CD8-positive, alpha-beta memory T cell (primary cell): ENCODE data around the gene NET1. TPM values are rescaled to one million over a fixed set of nuclear protein-coding genes. Genes with fewer than 3 reads are reported as not detected.

Experiments
- CTCF ChIA-PET: fragments of 350-600 bp; sonication (Branson Sonifier 250); formaldehyde crosslinking; loops from one replicate; lab custom pipeline; 2021; ENCODE audit warnings: antibody characterized with exemption; lab: Charles Lee
- POLR2A ChIA-PET: fragments of 350-600 bp; sonication (Branson Sonifier 250); formaldehyde crosslinking; loops from one replicate; lab custom pipeline; 2021; ENCODE audit warnings: antibody characterized with exemption; lab: Charles Lee
- DNase-seq, 5 donors: peaks; one replicate each; pipeline versions ENCODE4 v3.0.0 to v3.0.0-alpha.2; 2020 to 2022; ENCODE audit warnings: mixed read lengths in 1 of 5
- H3K27ac ChIP-seq: one replicate; pipeline ENCODE4 v1.7.0; 2013; ENCODE audit warnings: low read depth, mild to moderate bottlenecking, low read length, moderate library complexity
- H3K27me3 ChIP-seq: 2 replicates; pipeline ENCODE4 v1.7.0; 2013; ENCODE audit warnings: low read length, mild to moderate bottlenecking; ENCODE audit not compliant: insufficient read depth, poor library complexity, severe bottlenecking
- H3K36me3 ChIP-seq: 2 replicates; pipeline ENCODE4 v1.7.0; 2013; ENCODE audit warnings: mild to moderate bottlenecking, low read length, moderate library complexity; ENCODE audit not compliant: insufficient read depth
- H3K4me1 ChIP-seq: 2 replicates; pipeline ENCODE4 v1.7.0; 2013; ENCODE audit warnings: mild to moderate bottlenecking, low read length, moderate library complexity; ENCODE audit not compliant: insufficient read depth
- H3K4me3 ChIP-seq: 2 replicates; pipeline ENCODE4 v1.7.0; 2013; ENCODE audit warnings: mild to moderate bottlenecking, low read length
- H3K9me3 ChIP-seq: 2 replicates; pipeline ENCODE4 v1.7.0; 2013; ENCODE audit warnings: mild to moderate bottlenecking, low read length
- H3K27ac Mint-ChIP-seq, 8 donors: one replicate each; pipeline ENCODE4 v1.8.0; 2020 to 2021; ENCODE audit warnings: mixed read lengths in 8 of 8, mild to moderate bottlenecking in 6 of 8, inconsistent platforms in 3 of 8, moderate library complexity in 3 of 8
- H3K27me3 Mint-ChIP-seq, 2 donors: one replicate each; pipeline ENCODE4 v1.8.0; 2020 to 2021; ENCODE audit warnings: mixed read lengths in 2 of 2, mild to moderate bottlenecking in 1 of 2, moderate library complexity in 1 of 2
- H3K36me3 Mint-ChIP-seq, 3 donors: one replicate each; pipeline ENCODE4 v1.8.0; 2020 to 2021; ENCODE audit warnings: mixed read lengths in 3 of 3, inconsistent platforms in 1 of 3, mild to moderate bottlenecking in 1 of 3
- H3K4me1 Mint-ChIP-seq, 3 donors: one replicate each; pipeline ENCODE4 v1.8.0; 2020 to 2021; ENCODE audit warnings: mixed read lengths in 3 of 3, inconsistent platforms in 1 of 3, mild to moderate bottlenecking in 1 of 3
- H3K4me3 Mint-ChIP-seq, 7 donors: one replicate each; pipeline ENCODE4 v1.8.0; 2020 to 2021; ENCODE audit warnings: mixed read lengths in 7 of 7, mild to moderate bottlenecking in 6 of 7, moderate library complexity in 4 of 7, inconsistent platforms in 2 of 7
- H3K9me3 Mint-ChIP-seq, 5 donors: one replicate each; pipeline ENCODE4 v1.8.0; 2020 to 2022; ENCODE audit warnings: mixed read lengths in 5 of 5, mild to moderate bottlenecking in 3 of 5, moderate library complexity in 2 of 5, inconsistent platforms in 1 of 5
- polyA plus RNA-seq: library from polyadenylated mRNA; unstranded; fragments of 300-500 nt; fragmentation: Illumina TruSeq; gene quantifications from one replicate; pipeline ENCODE4 v1.2.3, GENCODE V29; 2021
- total RNA-seq, 2 experiments: library from RNA; stranded (reverse); gene quantifications; one replicate each; pipeline ENCODE4 v1.2.3, GENCODE V29; 2021

Gene NET1
- total and polyA plus RNA-seq, 3 experiments from 2014 or later: 1.8 to 21.5 (median 20.4) TPM

DNA sequence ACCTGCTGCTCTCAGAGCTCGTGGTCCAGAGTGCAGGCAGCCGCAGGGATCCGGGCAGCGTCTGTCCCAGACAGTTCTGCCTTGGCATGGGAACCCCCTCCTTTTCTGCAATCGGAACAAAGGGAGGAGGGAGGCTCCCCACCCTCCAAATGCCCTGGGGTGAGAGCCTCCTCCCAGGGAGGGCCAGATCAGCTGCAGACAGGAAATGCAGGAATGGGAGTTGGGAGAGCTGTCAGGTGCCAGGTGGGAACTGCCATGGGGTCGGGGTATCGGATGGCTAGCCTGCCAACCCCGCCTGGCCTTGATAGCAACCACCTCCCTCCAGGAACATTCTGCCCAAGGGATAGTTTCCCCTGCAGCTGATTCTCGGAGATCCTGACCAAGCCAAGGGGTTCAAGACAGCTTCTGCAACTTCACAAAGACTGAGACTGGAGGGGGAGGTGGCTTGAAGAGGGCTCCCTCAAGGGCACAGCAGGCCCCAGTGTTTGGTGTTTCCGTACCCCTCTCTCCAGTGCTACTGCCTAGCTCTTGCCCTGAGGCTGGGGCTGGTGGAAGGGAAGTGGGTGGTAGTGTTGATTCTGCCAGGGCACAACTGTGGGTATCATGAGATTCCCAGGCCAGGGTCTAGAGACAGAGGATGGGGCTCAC lies 87.3 kb downstream of the NET1 start, which contains the start of gene CALML5:
TSS of gene CALML5 (minus strand) at position 78 of the 648 bp plus-strand sequence. CDS start 132 bp downstream, outside the sequence.
- H3K36me3 ChIP-seq: no peaks in the 10 kb centered on the region
- no peaks in the 10 kb centered on the region for H3K27me3 ChIP-seq
- Mint-ChIP-seq H3K9me3 (no peaks in the 10 kb centered on the region), H3K4me3 (no peak within 1 kb of the TSS), H3K4me1 (no peaks in the 10 kb centered on the region), H3K27ac (no peak within 1 kb of the TSS), H3K27me3 (peaks cover 0 to 28% of the 10 kb centered on the region in 2 donors), H3K36me3 (no peaks in the 10 kb centered on the region)
- no peak for DNase-seq
- H3K27ac ChIP-seq: no peak within 1 kb of the TSS
- POLR2A ChIA-PET: no interaction called here
- no peak within 1 kb of the TSS for H3K4me3 ChIP-seq
- no peaks in the 10 kb centered on the region for H3K4me1 ChIP-seq
- CTCF ChIA-PET: no interaction called here
- no peaks in the 10 kb centered on the region for H3K9me3 ChIP-seq

DNA sequence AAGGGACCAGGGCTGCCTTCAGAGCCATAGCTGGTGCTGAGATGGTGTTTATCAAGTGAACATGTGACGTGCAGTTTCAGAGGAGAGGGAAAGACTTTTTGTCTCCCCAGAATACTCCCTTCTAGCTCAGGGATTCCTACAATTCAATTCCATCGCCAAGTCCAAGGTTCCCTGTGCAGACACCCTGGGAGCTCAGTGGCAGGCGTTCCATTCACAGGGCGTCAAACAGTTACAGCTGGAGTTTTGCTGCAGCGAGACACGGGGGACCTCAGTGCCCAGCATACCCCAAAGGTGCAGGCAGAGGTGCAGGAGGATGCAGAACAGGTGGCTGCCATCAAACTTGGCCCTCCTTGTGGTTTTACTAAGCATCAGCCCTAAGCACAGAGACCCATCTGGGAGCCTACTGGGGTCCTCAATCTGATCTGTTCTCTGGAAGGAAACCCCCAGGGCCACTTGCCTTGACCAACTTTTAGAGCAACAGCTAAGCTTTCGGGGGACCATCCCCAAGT lies 87.9 kb downstream of the NET1 start:
- Mint-ChIP-seq H3K4me3 (no peak overlapping the region), H3K4me1 (no peaks in the 10 kb centered on the region), H3K9me3 (no peaks in the 10 kb centered on the region), H3K27ac (no peak overlapping the region), H3K27me3 (peaks cover 0 to 30% of the 10 kb centered on the region in 2 donors), H3K36me3 (no peaks in the 10 kb centered on the region)
- no peak overlapping the region for H3K4me3 ChIP-seq
- no peak overlapping the region for H3K27ac ChIP-seq
- H3K36me3 ChIP-seq: no peaks in the 10 kb centered on the region
- no peak for DNase-seq
- CTCF ChIA-PET: no interaction called here
- POLR2A ChIA-PET: interaction anchor here (0.6 kb wide), 1 partner anchor 1875 kb away, joined by 3 read pairs; no protein-coding TSS in a partner anchor
- no peaks in the 10 kb centered on the region for H3K9me3 ChIP-seq
- no peaks in the 10 kb centered on the region for H3K27me3 ChIP-seq
- no peaks in the 10 kb centered on the region for H3K4me1 ChIP-seq

DNA sequence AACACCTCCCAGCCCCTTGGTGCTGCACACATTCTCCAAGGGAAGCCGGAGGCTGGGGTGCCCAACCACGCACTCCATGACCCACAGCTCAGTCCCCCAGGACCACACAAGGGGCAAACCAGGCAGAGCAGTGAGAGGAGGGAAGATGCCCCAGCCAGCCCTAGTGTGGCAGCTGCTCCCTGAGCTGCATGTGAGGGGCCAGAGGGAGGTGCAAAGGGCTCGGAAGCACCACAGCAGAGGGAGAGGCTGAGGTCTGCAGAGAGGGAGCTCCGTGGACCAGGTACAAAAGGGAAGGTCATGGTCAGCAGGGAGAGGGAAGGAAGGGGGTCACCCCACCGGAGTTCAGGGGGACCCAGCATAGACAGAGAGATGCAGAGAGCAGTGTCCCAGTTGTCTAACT lies 88.6 kb downstream of the NET1 start:
- Mint-ChIP-seq H3K4me1 (no peaks in the 10 kb centered on the region), H3K36me3 (no peaks in the 10 kb centered on the region), H3K4me3 (no peak overlapping the region), H3K9me3 (no peaks in the 10 kb centered on the region), H3K27me3 (peaks cover 1 to 34% of the 10 kb centered on the region in 2 donors), H3K27ac (no peak overlapping the region)
- H3K9me3 ChIP-seq: no peaks in the 10 kb centered on the region
- POLR2A ChIA-PET: no interaction called here
- no peaks in the 10 kb centered on the region for H3K4me1 ChIP-seq
- no peak for DNase-seq
- H3K27me3 ChIP-seq: no peaks in the 10 kb centered on the region
- H3K4me3 ChIP-seq: no peak overlapping the region
- H3K27ac ChIP-seq: no peak overlapping the region
- no peaks in the 10 kb centered on the region for H3K36me3 ChIP-seq
- CTCF ChIA-PET: no interaction called here

DNA sequence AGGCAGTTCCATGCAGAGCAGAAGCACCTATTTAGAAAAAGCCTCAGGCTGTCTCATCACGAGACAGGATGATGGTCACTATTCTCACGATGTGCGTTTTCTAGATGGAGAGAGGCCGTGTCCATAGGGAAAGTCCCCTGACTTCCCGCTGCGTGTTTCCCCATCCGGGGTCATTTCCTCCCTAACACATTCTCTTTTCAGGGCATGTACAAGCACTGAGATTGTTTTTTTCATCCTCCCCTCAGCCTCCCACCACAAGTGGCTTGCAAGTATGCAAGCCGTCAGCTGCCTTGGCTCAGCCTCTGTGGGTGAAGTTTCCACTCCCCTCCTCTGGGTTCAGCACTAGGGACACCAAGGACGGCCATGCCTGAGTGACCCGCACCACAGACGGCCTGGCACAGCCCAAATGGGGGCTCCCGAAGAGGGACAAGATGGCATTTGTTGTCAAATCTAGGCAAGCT lies 89.7 kb downstream of the NET1 start:
- Mint-ChIP-seq H3K9me3 (no peaks in the 10 kb centered on the region), H3K27me3 (peaks cover 1 to 40% of the 10 kb centered on the region in 2 donors), H3K36me3 (no peaks in the 10 kb centered on the region), H3K4me3 (no peak overlapping the region), H3K4me1 (no peaks in the 10 kb centered on the region), H3K27ac (no peak overlapping the region)
- Histone ChIP-seq H3K27ac (no peak overlapping the region), H3K36me3 (no peaks in the 10 kb centered on the region), H3K9me3 (no peaks in the 10 kb centered on the region), H3K4me1 (no peaks in the 10 kb centered on the region), H3K4me3 (no peak overlapping the region), H3K27me3 (no peaks in the 10 kb centered on the region)
- POLR2A ChIA-PET: no interaction called here
- DNase-seq: peak in 1 of 5 donors; percentile 8
- CTCF ChIA-PET: no interaction called here

DNA sequence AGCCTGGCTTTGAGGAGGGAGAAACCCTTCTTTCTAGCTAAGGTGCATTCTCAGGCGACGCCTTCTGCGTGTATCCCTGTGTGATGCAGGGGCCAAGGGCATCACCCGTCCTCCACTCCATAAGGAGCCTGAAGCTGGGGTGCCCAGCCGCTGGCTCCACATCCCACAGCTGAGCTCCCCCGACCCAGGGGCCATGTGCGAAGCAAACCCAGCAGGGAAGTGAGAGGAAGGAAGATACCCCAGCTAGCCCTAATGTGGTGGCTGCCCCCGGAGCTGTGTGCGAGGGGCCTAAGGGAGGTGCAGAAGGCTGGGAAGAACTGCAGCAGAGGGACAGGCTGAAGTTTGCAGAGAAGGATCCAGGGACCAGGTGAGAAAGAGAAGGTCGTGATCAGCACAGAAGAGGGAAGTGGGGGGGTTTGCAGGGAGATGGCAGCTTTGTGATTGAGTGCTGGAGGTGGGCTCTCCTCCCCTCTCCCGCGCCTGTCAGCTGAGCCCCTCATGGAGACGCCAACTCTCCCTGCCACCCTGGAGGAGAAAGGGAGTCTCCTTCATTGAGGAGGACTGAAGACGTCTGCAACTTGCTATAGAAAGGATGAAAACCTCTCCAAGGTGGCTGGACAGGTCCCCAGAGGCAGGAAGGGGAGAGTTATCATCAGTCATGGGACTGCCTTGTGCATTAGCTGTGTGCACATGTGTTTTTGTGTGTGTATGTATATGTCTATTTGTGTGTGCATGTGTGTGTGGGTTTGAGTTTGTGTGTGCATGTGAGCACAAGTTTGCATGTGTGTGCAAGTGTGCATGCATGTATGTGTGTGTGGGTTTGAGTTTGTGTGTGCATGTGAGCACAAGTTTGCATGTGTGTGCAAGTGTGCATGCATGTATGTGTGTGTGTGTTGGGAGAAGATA lies 90.5 kb downstream of the NET1 start:
- Histone ChIP-seq H3K4me3 (no peak overlapping the region), H3K9me3 (no peaks in the 10 kb centered on the region), H3K4me1 (no peaks in the 10 kb centered on the region), H3K27ac (no peak overlapping the region), H3K36me3 (no peaks in the 10 kb centered on the region), H3K27me3 (no peaks in the 10 kb centered on the region)
- no peak overlapping the region for H3K4me3 Mint-ChIP-seq
- no peak overlapping the region for H3K27ac Mint-ChIP-seq
- ChIA-PET POLR2A (no interaction called here), CTCF (no interaction called here)
- no peaks in the 10 kb centered on the region for H3K36me3 Mint-ChIP-seq
- H3K9me3 Mint-ChIP-seq: no peaks in the 10 kb centered on the region
- H3K4me1 Mint-ChIP-seq: no peaks in the 10 kb centered on the region
- H3K27me3 Mint-ChIP-seq: peaks cover 1 to 40% of the 10 kb centered on the region in 2 donors
- DNase-seq: peak in 1 of 5 donors; percentile 13

DNA sequence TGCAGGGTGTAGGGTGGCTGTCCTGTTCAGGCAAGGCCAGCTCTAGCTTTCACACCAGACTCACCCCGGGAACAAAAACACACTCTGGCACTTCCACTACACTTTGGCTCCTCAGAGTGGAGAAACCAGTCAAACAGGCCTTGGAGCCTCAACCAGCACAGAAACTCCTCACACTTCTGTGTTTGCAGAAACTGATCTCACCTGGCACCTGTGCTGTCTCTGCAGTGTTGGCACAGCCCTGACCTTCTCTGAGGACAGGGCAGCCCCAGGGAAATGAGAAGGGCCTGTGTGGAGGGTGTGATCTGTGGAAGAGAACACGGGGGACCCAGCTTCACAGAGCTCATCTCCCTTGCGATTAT lies 91.1 kb downstream of the NET1 start:
- H3K4me1 Mint-ChIP-seq: no peaks in the 10 kb centered on the region
- H3K36me3 Mint-ChIP-seq: no peaks in the 10 kb centered on the region
- Histone ChIP-seq H3K36me3 (no peaks in the 10 kb centered on the region), H3K4me3 (no peak overlapping the region), H3K27me3 (no peaks in the 10 kb centered on the region), H3K9me3 (no peaks in the 10 kb centered on the region), H3K27ac (no peak overlapping the region), H3K4me1 (no peaks in the 10 kb centered on the region)
- CTCF ChIA-PET: no interaction called here
- no peaks in the 10 kb centered on the region for H3K9me3 Mint-ChIP-seq
- H3K4me3 Mint-ChIP-seq: no peak overlapping the region
- POLR2A ChIA-PET: no interaction called here
- H3K27ac Mint-ChIP-seq: no peak overlapping the region
- H3K27me3 Mint-ChIP-seq: peaks cover 3 to 41% of the 10 kb centered on the region in 2 donors
- DNase-seq: no peak

DNA sequence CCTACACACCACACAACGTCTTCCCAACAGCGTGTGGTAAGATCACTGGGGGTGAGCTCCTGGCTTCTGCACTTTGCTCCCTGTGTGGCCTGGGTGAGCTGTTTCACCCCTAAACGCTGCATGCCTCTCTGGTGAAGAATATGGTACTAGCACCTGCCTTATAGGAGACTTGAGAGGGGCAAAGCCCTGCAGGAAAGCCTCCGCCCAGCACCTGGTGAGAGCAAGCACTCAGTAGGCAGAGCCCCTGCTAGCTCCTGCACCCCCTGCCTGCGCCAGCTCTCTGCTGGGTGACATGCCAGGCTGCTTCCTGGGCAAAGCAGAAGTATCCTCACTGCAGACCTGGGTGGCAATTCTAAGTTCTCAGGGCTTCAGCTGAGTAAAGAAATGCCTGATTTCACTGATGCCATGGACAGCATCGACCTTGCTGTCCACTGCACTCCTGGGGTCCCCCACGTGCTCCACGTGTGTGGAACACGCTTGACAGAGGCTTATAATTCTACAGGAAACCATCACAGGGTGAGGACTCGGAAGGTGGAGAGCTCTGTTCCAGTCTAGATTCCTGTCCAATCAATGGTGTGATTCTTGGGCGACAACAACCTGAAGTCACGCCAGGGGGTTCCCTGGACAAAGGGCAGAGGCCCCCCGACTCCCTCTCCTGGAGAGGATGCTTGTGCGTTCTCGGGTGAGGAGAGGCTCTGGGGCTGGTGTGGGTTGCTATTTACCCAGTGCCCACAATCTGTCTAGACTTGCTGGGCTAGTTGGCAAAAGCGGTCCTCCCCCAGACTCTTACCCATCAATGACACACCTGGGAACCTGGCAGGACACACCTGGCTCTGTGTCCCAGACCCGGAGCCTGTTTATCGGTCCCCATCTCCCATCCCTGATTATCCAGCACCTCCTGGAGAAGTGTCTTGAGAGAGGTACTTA lies 92.1 kb downstream of the NET1 start:
- H3K36me3 Mint-ChIP-seq: no peaks in the 10 kb centered on the region
- no peaks in the 10 kb centered on the region for H3K4me1 Mint-ChIP-seq
- no peak overlapping the region for H3K4me3 Mint-ChIP-seq
- no peaks in the 10 kb centered on the region for H3K9me3 ChIP-seq
- POLR2A ChIA-PET: no interaction called here
- no peaks in the 10 kb centered on the region for H3K27me3 ChIP-seq
- CTCF ChIA-PET: no interaction called here
- H3K9me3 Mint-ChIP-seq: no peaks in the 10 kb centered on the region
- DNase-seq: peak in 1 of 5 donors; percentile 33
- no peak overlapping the region for H3K27ac Mint-ChIP-seq
- no peak overlapping the region for H3K27ac ChIP-seq
- no peak overlapping the region for H3K4me3 ChIP-seq
- H3K4me1 ChIP-seq: no peaks in the 10 kb centered on the region
- H3K27me3 Mint-ChIP-seq: peaks cover 3 to 47% of the 10 kb centered on the region in 2 donors
- H3K36me3 ChIP-seq: no peaks in the 10 kb centered on the region
